WTC11 (cell line): ENCODE results near the gene ABITRAM.

Experiments
- CTCF ChIP-seq: fragments of 200-600 bp; IDR thresholded peaks from 2 replicates; pipeline ENCODE4 v1.8.0; 2022; ENCODE audit warnings: antibody characterized with exemption
- ESRRA ChIP-seq: sonication (generic); formaldehyde crosslinking; IDR thresholded peaks from 2 replicates; pipeline ENCODE4 v1.8.1; 2022; ENCODE audit warnings: mild to moderate bottlenecking, missing genetic modification reagents, borderline replicate concordance
- SMAD4 ChIP-seq: sonication (generic); formaldehyde crosslinking; IDR thresholded peaks from 2 replicates; pipeline ENCODE4 v1.8.0; 2022; ENCODE audit warnings: mild to moderate bottlenecking, missing genetic modification reagents

GRCh38 chr9:108911820-108912219 lies 22.4 kb upstream of the ABITRAM start:
- TF ChIP-seq ESRRA (CRISPR knock-in tag) (no peak), CTCF (no peak), SMAD4 (CRISPR knock-in tag) (no peak)
